Smooth muscle cell (in vitro differentiated cells): ENCODE measurements around the gene NTMT1. TPM values are rescaled to one million over a fixed set of nuclear protein-coding genes. Genes with fewer than 3 reads are reported as not detected.

Experiments
- DNase-seq: peaks from one replicate; lab custom pipeline; 2025; ENCODE audit not compliant: unreplicated experiment; lab: John Stamatoyannopoulos, UW
- H2AFZ ChIP-seq: fragments of 200-600 bp; sonication (generic); 2 replicates; pipeline ENCODE4 v1.6.0; 2016; ENCODE audit warnings: antibody characterized with exemption, low read depth, mild to moderate bottlenecking
- H3F3A ChIP-seq: fragments of 200-600 bp; sonication (generic); 2 replicates; pipeline ENCODE4 v1.6.0; 2017; ENCODE audit warnings: antibody characterized with exemption, low read depth
- H3K27ac ChIP-seq: fragments of 200-600 bp; sonication (generic); 2 replicates; pipeline ENCODE4 v1.5.1; 2016; ENCODE audit warnings: low read depth, mild to moderate bottlenecking
- H3K27me3 ChIP-seq: fragments of 200-600 bp; sonication (generic); 2 replicates; pipeline ENCODE4 v1.6.1; 2016; ENCODE audit warnings: low read depth, mild to moderate bottlenecking
- H3K36me3 ChIP-seq: fragments of 200-600 bp; sonication (generic); 2 replicates; pipeline ENCODE4 v1.5.1; 2016; ENCODE audit warnings: low read depth
- H3K4me1 ChIP-seq: fragments of 200-600 bp; sonication (generic); 2 replicates; pipeline ENCODE4 v1.5.1; 2016; ENCODE audit warnings: low read depth
- H3K4me2 ChIP-seq: fragments of 200-600 bp; sonication (generic); 2 replicates; pipeline ENCODE4 v1.6.0; 2016; ENCODE audit warnings: mild to moderate bottlenecking
- H3K4me3 ChIP-seq: fragments of 200-600 bp; sonication (generic); 2 replicates; pipeline ENCODE4 v1.5.1; 2016; ENCODE audit warnings: mild to moderate bottlenecking
- H3K79me2 ChIP-seq: fragments of 200-600 bp; sonication (generic); 2 replicates; pipeline ENCODE4 v1.6.0; 2016; ENCODE audit warnings: low read depth, mild to moderate bottlenecking
- H3K9ac ChIP-seq: fragments of 200-600 bp; sonication (generic); 2 replicates; pipeline ENCODE4 v1.6.0; 2016; ENCODE audit warnings: low read depth
- H3K9me3 ChIP-seq: fragments of 200-600 bp; sonication (generic); replicated peaks from 2 replicates; pipeline ENCODE4 v1.5.1; 2016; ENCODE audit warnings: low read depth
- H4K20me1 ChIP-seq: fragments of 200-600 bp; sonication (generic); 2 replicates; pipeline ENCODE4 v1.6.0; 2016; ENCODE audit warnings: low read depth
- WGBS: methylation state at CpG from one replicate; pipeline ENCODE4 v1.1.7; 2016; ENCODE audit warnings: low lambda C conversion rate; 5-methylcytosine and 5-hydroxymethylcytosine counted together
- polyA plus RNA-seq: library from polyadenylated mRNA; unstranded; fragments of >200 nt; fragmentation: Nextera tagmentation; extraction: Ambion mirVana; gene quantifications from 2 replicates; pipeline ENCODE4 v1.2.1, GENCODE V29; 2016
- total RNA-seq: library from RNA; depleted of rRNA; stranded (reverse); fragments of >200 nt; gene quantifications from 2 replicates; pipeline ENCODE4 v1.2.3, GENCODE V29; 2014
- TF ChIP-seq, protein P1 (sequence below): fragments of 200-600 bp; sonication (generic); IDR thresholded peaks from 2 replicates; pipeline ENCODE4 v1.5.1; 2017; ENCODE audit warnings: borderline replicate concordance, mild to moderate bottlenecking, antibody characterized with exemption; ENCODE audit not compliant: insufficient read depth, poor library complexity, severe bottlenecking

The NTMT1 gene
- total and polyA plus RNA-seq, 2 experiments from 2014 or later, result 42.9 to 118 TPM

DNA sequence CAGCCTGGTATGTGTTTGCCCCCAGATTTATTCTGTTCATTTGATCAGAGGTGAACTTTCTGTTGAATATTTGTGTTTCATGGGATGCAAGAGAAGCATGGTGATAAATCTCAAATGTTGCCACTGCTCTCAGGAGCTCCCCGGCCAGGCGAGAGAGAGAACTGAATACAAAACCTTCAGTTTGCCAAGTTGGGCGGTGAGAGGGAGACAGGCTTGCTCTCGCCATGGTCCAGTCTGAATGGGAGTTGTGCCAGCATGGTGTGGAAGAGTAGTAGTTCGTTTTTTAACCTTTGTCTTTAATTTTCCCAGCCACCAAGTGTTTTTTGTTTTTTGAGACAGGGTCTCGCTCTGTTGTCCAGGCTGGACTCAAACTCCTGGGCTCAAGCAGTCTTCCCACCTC is 2.7 kb downstream of the NTMT1 start:
- no peak for DNase-seq
- Histone ChIP-seq H2AFZ (no peak overlapping the region), H3K9me3 (no peaks in the 10 kb centered on the region), H3F3A (peaks cover 16% of the 10 kb centered on the region), H3K36me3 (no peaks in the 10 kb centered on the region), H3K4me3 (no peak overlapping the region), H3K9ac (no peak overlapping the region), H4K20me1 (peaks cover 68% of the 10 kb centered on the region), H3K79me2 (peaks cover 65% of the 10 kb centered on the region), H3K4me1 (peaks cover 6% of the 10 kb centered on the region), H3K27ac (peak overlapping the region; percentile 98), H3K27me3 (no peaks in the 10 kb centered on the region), H3K4me2 (peak overlapping the region; percentile 86)
- TF ChIP-seq, protein P1, sequence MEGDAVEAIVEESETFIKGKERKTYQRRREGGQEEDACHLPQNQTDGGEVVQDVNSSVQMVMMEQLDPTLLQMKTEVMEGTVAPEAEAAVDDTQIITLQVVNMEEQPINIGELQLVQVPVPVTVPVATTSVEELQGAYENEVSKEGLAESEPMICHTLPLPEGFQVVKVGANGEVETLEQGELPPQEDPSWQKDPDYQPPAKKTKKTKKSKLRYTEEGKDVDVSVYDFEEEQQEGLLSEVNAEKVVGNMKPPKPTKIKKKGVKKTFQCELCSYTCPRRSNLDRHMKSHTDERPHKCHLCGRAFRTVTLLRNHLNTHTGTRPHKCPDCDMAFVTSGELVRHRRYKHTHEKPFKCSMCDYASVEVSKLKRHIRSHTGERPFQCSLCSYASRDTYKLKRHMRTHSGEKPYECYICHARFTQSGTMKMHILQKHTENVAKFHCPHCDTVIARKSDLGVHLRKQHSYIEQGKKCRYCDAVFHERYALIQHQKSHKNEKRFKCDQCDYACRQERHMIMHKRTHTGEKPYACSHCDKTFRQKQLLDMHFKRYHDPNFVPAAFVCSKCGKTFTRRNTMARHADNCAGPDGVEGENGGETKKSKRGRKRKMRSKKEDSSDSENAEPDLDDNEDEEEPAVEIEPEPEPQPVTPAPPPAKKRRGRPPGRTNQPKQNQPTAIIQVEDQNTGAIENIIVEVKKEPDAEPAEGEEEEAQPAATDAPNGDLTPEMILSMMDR, result no peak
- WGBS, result 95% methylated on average over 6 of the region's 6 CpGs

DNA sequence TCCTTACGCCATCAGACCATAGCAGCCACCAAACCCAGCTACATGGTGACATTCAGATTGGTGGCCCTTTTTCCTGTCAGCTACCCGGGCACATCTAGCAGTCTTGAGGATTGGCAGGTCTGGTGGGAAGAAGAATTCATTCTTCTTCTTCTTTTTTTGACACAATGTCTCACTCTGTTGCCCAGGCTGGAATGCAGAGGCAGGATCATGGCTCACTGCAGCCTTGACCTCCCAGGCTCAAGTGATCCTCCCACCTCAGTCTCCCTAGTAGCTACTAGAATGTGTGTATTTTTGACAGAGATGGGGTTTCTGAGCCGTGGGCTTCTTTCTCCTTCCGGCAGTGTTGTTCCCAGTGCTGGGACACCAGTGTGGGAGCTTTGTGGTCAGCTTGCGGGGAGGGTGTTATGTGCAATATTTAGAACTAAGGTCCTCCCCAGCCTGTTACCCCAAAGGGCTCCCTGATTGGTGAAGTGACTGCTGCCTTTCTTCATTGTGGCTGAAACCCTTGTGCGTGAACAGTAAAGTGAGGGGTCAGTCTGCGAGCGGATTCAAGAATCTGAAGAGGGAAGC is 3.4 kb downstream of the NTMT1 start:
- no peak overlapping the region for H3K4me2 ChIP-seq
- no peaks in the 10 kb centered on the region for H3K27me3 ChIP-seq
- H2AFZ ChIP-seq, result no peak overlapping the region
- no peak overlapping the region for H3K9ac ChIP-seq
- peak overlapping the region; percentile 98 for H3K27ac ChIP-seq
- H4K20me1 ChIP-seq, result peaks cover 74% of the 10 kb centered on the region
- peaks cover 6% of the 10 kb centered on the region for H3K4me1 ChIP-seq
- no peaks in the 10 kb centered on the region for H3K9me3 ChIP-seq
- DNase-seq, result no peak
- H3K36me3 ChIP-seq, result no peaks in the 10 kb centered on the region
- peaks cover 16% of the 10 kb centered on the region for H3F3A ChIP-seq
- TF ChIP-seq, protein P1, result no peak
- WGBS, result 88% methylated on average over 8 of the region's 8 CpGs
- H3K79me2 ChIP-seq, result peaks cover 72% of the 10 kb centered on the region
- H3K4me3 ChIP-seq, result no peak overlapping the region

DNA sequence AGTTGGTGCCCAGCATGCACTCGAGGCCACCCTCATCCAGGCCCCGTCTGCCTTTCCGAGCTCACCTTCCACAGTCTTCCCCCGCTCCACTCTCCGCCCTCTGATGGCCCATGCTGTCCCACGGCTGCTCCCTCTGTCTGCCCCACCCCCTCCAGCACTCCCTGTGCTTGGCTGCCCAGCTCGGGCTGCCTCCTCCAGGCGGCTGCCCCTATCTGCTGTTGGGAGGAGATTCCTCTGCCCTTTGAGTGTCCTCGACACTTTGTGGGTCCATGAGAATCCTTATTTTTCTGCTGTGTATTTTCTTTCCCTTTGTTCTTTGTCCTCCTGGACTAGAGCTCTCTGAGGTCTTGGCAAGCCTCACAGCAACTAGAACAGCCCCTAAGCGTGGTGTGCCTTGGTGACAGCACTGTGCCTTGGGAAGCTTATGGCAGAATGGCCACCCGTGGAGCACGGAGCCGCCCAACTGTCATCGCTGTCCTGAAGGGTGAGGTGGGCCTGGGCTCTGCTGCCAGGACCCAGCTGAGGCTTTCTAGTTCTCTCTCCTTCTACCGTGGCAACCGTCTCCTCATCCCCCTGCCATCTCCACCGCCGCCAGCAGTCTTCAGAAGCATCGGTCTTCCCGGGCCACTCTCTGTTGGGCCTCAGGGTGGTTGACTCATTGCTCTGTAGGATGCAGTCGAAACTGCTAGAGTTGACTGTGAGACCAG is 5.2 kb downstream of the NTMT1 start:
- H3K4me3 ChIP-seq, result no peak overlapping the region
- peaks cover 7% of the 10 kb centered on the region for H3F3A ChIP-seq
- H3K36me3 ChIP-seq, result no peaks in the 10 kb centered on the region
- H2AFZ ChIP-seq, result no peak overlapping the region
- H3K27me3 ChIP-seq, result no peaks in the 10 kb centered on the region
- peaks cover 90% of the 10 kb centered on the region for H4K20me1 ChIP-seq
- TF ChIP-seq, protein P1, result no peak
- H3K4me1 ChIP-seq, result peaks cover 6% of the 10 kb centered on the region
- peaks cover 77% of the 10 kb centered on the region for H3K79me2 ChIP-seq
- WGBS, result 64% methylated on average over 21 of the region's 21 CpGs
- H3K4me2 ChIP-seq, result peak overlapping the region; percentile 3
- no peaks in the 10 kb centered on the region for H3K9me3 ChIP-seq
- no peak overlapping the region for H3K9ac ChIP-seq
- H3K27ac ChIP-seq, result peak overlapping the region; percentile 25
- DNase-seq, result no peak
